HepG2 (cell line): Measurements from ENCODE around the gene GAS2L1. TPM values are rescaled to one million over a fixed set of nuclear protein-coding genes. Genes with fewer than 3 reads are reported as not detected.
A peak's percentile ranks its signal among the peaks of the same experiment; 100 is the strongest.

ENCODE experiments used
- ARNT2 ChIP-seq: sonication (generic); formaldehyde crosslinking; IDR thresholded peaks from 2 replicates; pipeline ENCODE4 v1.8.0; 2022; ENCODE audit warnings: mild to moderate bottlenecking, low read depth, missing genetic modification reagents, moderate library complexity
- CEBPG ChIP-seq: IDR thresholded peaks from 2 replicates; pipeline ENCODE4 v1.6.1; 2016
- NR1H2 ChIP-seq: sonication (generic); formaldehyde crosslinking; IDR thresholded peaks from 2 replicates; pipeline ENCODE4 v1.8.1; 2022; ENCODE audit warnings: low read depth, missing genetic modification reagents, borderline replicate concordance
- TEAD2 ChIP-seq: sonication (generic); formaldehyde crosslinking; IDR thresholded peaks from 2 replicates; pipeline ENCODE4 v1.9.0; 2021; ENCODE audit warnings: missing genetic modification reagents
- U2AF1 ChIP-seq: fragments of 200-400 bp; formaldehyde crosslinking; optimal IDR thresholded peaks from 2 replicates; pipeline ENCODE3; 2017; ENCODE audit warnings: mild to moderate bottlenecking, low read depth, low read length
- ZFP41 ChIP-seq: sonication (generic); formaldehyde crosslinking; IDR thresholded peaks from 2 replicates; pipeline ENCODE4 v1.4.0; 2020; ENCODE audit warnings: mild to moderate bottlenecking, missing genetic modification reagents, borderline replicate concordance
- ZFY ChIP-seq: sonication (generic); formaldehyde crosslinking; IDR thresholded peaks from 2 replicates; pipeline ENCODE4 v1.4.0; 2020; ENCODE audit warnings: missing genetic modification reagents
- ZNF136 ChIP-seq: sonication (generic); formaldehyde crosslinking; IDR thresholded peaks from 2 replicates; pipeline ENCODE4 v1.8.1; 2022; ENCODE audit warnings: low read depth, mild to moderate bottlenecking, moderate library complexity, missing genetic modification reagents
- ZNF569 ChIP-seq: sonication (generic); formaldehyde crosslinking; IDR thresholded peaks from 2 replicates; pipeline ENCODE4 v1.5.0; 2020; ENCODE audit warnings: mild to moderate bottlenecking, missing genetic modification reagents, moderate library complexity, borderline replicate concordance
- ZNF644 ChIP-seq: IDR thresholded peaks from 2 replicates; pipeline ENCODE4 v1.6.1; 2016; ENCODE audit warnings: low read depth
- ZNF652 ChIP-seq: IDR thresholded peaks from 2 replicates; pipeline ENCODE4 v1.6.1; 2016; ENCODE audit warnings: low read depth, borderline replicate concordance
- ZNF678 ChIP-seq: sonication (generic); formaldehyde crosslinking; IDR thresholded peaks from 2 replicates; pipeline ENCODE4 v1.4.0; 2020; ENCODE audit warnings: mild to moderate bottlenecking, missing genetic modification reagents
- ZNF737 ChIP-seq: sonication (generic); formaldehyde crosslinking; IDR thresholded peaks from 2 replicates; pipeline ENCODE4 v1.5.0; 2020; ENCODE audit warnings: missing genetic modification reagents, mild to moderate bottlenecking, borderline replicate concordance
- microRNA-seq: library from miRNA; unstranded; fragments of <30 nt; microRNA quantifications from one replicate; pipeline ENCODE4, GENCODE V29; 2020
- polyA plus RNA-seq, 8 experiments: library from polyadenylated mRNA; depleted of rRNA in 3 of 8; stranded (reverse) in 7 of 8; unstranded in 1 of 8; fragments of >200 nt; fragmentation: Illumina TruSeq in 4 of 8; extraction: Trizol in 4 of 8; gene quantifications; 2 replicates each; pipeline versions ENCODE4 v1.2.1 to v1.2.3, GENCODE V29; 2011 to 2016; ENCODE audit warnings: low read depth in 4 of 8, missing spikeins in 1 of 8, mixed read lengths in 1 of 8; ENCODE audit not compliant: insufficient read depth in 1 of 8
- small RNA-seq, 3 experiments: library from RNA; depleted of rRNA; stranded (forward); fragments of <200 nt; gene quantifications; one replicate each; pipeline ENCODE3, GENCODE V24; 2012; ENCODE audit warnings: low read depth in 2 of 3, low replicate concordance in 1 of 3; ENCODE audit not compliant: insufficient read length in 3 of 3, insufficient read depth in 2 of 3
- total RNA-seq, 5 experiments: library from RNA; depleted of rRNA; stranded (reverse); fragments of >200 nt; fragmentation: Illumina TruSeq; extraction: Trizol; gene quantifications; 2 replicates each; pipeline ENCODE4 v1.2.3, GENCODE V29; 2016; ENCODE audit warnings: low read depth in 1 of 5
- TF ChIP-seq, protein P1 (sequence below): sonication (generic); formaldehyde crosslinking; IDR thresholded peaks from 2 replicates; pipeline ENCODE4 v1.4.0; 2020; ENCODE audit warnings: missing genetic modification reagents, borderline replicate concordance
- TF ChIP-seq, protein P2 (sequence below): IDR thresholded peaks from 2 replicates; pipeline ENCODE4 v1.6.1; 2016; ENCODE audit warnings: missing genetic modification reagents, missing compliant biosample characterization

The GAS2L1 gene
- total and polyA plus RNA-seq, 2 of the 13 experiments (the other 11 are each of a cell fraction or from before 2014, with no cell fraction given): 1.8 to 3.3 TPM

DNA sequence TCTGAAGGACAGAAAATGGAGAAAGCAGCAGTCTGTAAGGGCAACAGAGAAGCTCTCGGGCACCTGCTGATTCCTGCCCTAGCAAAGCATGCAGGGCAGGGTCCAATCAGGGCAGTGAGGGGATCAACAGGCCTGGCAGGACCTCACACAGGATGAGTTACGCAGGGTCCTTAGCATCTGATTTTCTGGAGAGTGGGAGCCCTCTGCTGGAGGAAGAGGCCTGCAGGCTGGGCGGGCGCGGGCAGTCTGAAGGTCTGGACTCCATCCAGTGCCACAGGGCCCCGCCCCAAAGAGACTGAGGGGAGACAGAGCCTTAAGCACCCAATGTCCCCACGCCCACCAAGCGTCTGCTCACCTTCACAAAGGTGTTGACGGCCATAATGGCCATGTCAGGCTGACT lies 53.0 kb downstream of the GAS2L1 start (continued):
- TF ChIP-seq, protein P1, sequence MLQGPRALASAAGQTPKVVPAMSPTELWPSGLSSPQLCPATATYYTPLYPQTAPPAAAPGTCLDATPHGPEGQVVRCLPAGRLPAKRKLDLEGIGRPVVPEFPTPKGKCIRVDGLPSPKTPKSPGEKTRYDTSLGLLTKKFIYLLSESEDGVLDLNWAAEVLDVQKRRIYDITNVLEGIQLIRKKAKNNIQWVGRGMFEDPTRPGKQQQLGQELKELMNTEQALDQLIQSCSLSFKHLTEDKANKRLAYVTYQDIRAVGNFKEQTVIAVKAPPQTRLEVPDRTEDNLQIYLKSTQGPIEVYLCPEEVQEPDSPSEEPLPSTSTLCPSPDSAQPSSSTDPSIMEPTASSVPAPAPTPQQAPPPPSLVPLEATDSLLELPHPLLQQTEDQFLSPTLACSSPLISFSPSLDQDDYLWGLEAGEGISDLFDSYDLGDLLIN: no peak
- TF ChIP-seq ZNF678 (CRISPR knock-in tag): no peak
- no peak for TF ChIP-seq ZNF569 (CRISPR knock-in tag)
- TF ChIP-seq ZFP41: no peak
- TF ChIP-seq, protein P2, sequence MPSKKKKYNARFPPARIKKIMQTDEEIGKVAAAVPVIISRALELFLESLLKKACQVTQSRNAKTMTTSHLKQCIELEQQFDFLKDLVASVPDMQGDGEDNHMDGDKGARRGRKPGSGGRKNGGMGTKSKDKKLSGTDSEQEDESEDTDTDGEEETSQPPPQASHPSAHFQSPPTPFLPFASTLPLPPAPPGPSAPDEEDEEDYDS (CRISPR knock-in tag): no peak
- no peak for TF ChIP-seq ARNT2 (CRISPR knock-in tag)
- TF ChIP-seq CEBPG (CRISPR knock-in tag): no peak
- no peak for TF ChIP-seq ZNF737 (CRISPR knock-in tag)
- no peak for TF ChIP-seq U2AF1
- TF ChIP-seq ZNF652: peak; percentile 62; the same call in 1 of the 2 replicates
- TF ChIP-seq NR1H2 (CRISPR knock-in tag): no peak
- no peak for TF ChIP-seq ZFY
- no peak for TF ChIP-seq ZNF136 (CRISPR knock-in tag)
- TF ChIP-seq ZNF644 (CRISPR knock-in tag): no peak
- TF ChIP-seq TEAD2 (CRISPR knock-in tag): no peak

Small RNA genes lying within 50 kb of the gene (microRNA-seq; reads per million reads assigned to microRNA genes)
- gene MIR3653: 2.6 reads per million, percentile 16 among the genes with 10 or more reads in this experiment

Small RNA genes lying within 50 kb of the gene (small RNA-seq; reads per million reads assigned to genes)
- 0 reads per million in 3 experiments for gene MIR3653

Other genes with a start within 250 kb of the GAS2L1 start
- not detected in 2 replicates for gene C22orf31, start 244.8 kb upstream of the GAS2L1 start, total RNA-seq (2016; rRNA removed; fragmentation: Illumina TruSeq; extraction: Trizol)
- not detected in 2 replicates for gene C22orf31, start 244.8 kb upstream of the GAS2L1 start, polyA plus RNA-seq (2011; rRNA removed)
- gene KREMEN1, start 233.6 kb upstream of the GAS2L1 start, total RNA-seq (2016; rRNA removed; fragmentation: Illumina TruSeq; extraction: Trizol): 10.2 and 13.8 TPM in 2 replicates
- gene KREMEN1, start 233.6 kb upstream of the GAS2L1 start, polyA plus RNA-seq (2011; rRNA removed): 8.9 and 9.8 TPM in 2 replicates
- gene EMID1, start 100.8 kb upstream of the GAS2L1 start, total RNA-seq (2016; rRNA removed; fragmentation: Illumina TruSeq; extraction: Trizol): 0.21 and 0.82 TPM in 2 replicates
- gene EMID1, start 100.8 kb upstream of the GAS2L1 start, polyA plus RNA-seq (2011; rRNA removed): 0.45 and 0.81 TPM in 2 replicates
- 12.6 and 26.7 TPM in 2 replicates for gene RHBDD3, start 38.7 kb upstream of the GAS2L1 start, total RNA-seq (2016; rRNA removed; fragmentation: Illumina TruSeq; extraction: Trizol)
- 12.1 and 21.0 TPM in 2 replicates for gene RHBDD3, start 38.7 kb upstream of the GAS2L1 start, polyA plus RNA-seq (2011; rRNA removed)
- gene EWSR1, start 38.4 kb upstream of the GAS2L1 start, total RNA-seq (2016; rRNA removed; fragmentation: Illumina TruSeq; extraction: Trizol): 167 and 211 TPM in 2 replicates
- gene EWSR1, start 38.4 kb upstream of the GAS2L1 start, polyA plus RNA-seq (2011; rRNA removed): 326 and 401 TPM in 2 replicates
- 0.22 TPM in 1 of 2 replicates, not detected in the other for gene RASL10A, start 9.0 kb downstream of the GAS2L1 start, total RNA-seq (2016; rRNA removed; fragmentation: Illumina TruSeq; extraction: Trizol)
- 0.05 and 0.08 TPM in 2 replicates for gene RASL10A, start 9.0 kb downstream of the GAS2L1 start, polyA plus RNA-seq (2011; rRNA removed)
- 28.9 and 29.7 TPM in 2 replicates for gene AP1B1, start 81.9 kb downstream of the GAS2L1 start, total RNA-seq (2016; rRNA removed; fragmentation: Illumina TruSeq; extraction: Trizol)
- 26.0 and 26.6 TPM in 2 replicates for gene AP1B1, start 81.9 kb downstream of the GAS2L1 start, polyA plus RNA-seq (2011; rRNA removed)
- not detected in 2 replicates for gene RFPL1, start 131.9 kb downstream of the GAS2L1 start, total RNA-seq (2016; rRNA removed; fragmentation: Illumina TruSeq; extraction: Trizol)
- not detected in 2 replicates for gene RFPL1, start 131.9 kb downstream of the GAS2L1 start, polyA plus RNA-seq (2011; rRNA removed)
- not detected in 2 replicates for gene NEFH, start 173.6 kb downstream of the GAS2L1 start, total RNA-seq (2016; rRNA removed; fragmentation: Illumina TruSeq; extraction: Trizol)
- not detected in 2 replicates for gene NEFH, start 173.6 kb downstream of the GAS2L1 start, polyA plus RNA-seq (2011; rRNA removed)
- 46.7 and 53.5 TPM in 2 replicates for gene THOC5, start 247.1 kb downstream of the GAS2L1 start, total RNA-seq (2016; rRNA removed; fragmentation: Illumina TruSeq; extraction: Trizol)
- gene THOC5, start 247.1 kb downstream of the GAS2L1 start, polyA plus RNA-seq (2011; rRNA removed): 45.8 and 65.2 TPM in 2 replicates